ENCODE measurements around the gene HEMK1. TPM values are rescaled to one million over a fixed set of nuclear protein-coding genes. Genes with fewer than 3 reads are reported as not detected.

The HEMK1 gene
- total and polyA plus RNA-seq, 2 of the 4 experiments (the other 2 are of a cell fraction) = 17.2 to 20.8 TPM

GRCh38 chr3:50604628-50605588, 35.6 kb downstream of the HEMK1 start (continued):
- TF ChIP-seq RCOR1 (IDR thresholded peaks at IDR 0.05; ENCODE audit: insufficient replicate concordance, low read length) (no peak), SMC3 (IDR thresholded peaks at IDR 0.05; ENCODE audit: low read depth, low read length) (no peak)

DNA sequence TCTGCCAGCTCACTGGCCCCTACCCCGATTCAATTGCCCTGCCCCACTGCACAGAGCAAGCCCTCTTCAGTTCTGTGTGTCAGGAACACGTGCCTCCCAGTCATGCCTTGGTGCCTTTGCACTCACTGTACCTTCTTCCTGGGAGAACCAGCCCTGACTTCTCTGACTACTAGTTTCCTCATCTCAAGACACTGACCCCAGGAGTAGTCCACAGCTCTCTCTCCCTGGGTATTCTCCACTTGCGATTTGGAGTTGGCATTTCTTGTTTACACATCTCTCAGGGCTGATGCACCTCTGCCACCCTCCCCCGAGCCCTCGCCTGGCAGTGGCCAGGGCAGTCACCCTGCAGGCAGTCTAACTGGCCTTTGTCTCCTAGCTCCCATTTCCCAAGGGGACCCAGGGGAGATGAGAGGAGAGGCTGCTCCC, 36.6 kb downstream of the HEMK1 start:
- Histone ChIP-seq H2BK120ac (ENCODE audit: low read depth, low read length) (no peak overlapping the region), H4K5ac (ENCODE audit: low read depth, low read length) (no peak overlapping the region), H2AFZ (replicated peaks; ENCODE audit: low read length, poor library complexity) (no peak overlapping the region), H3K36me3 (ENCODE audit: control insufficient read depth, insufficient read depth, low read length) (peaks cover 28% of the 10 kb centered on the region; the same call in 1 of the 2 replicates), H3K4me3 (ENCODE audit: insufficient read depth, low read depth, low read length) (no peak overlapping the region), H2BK15ac (ENCODE audit: low read depth, low read length) (no peak overlapping the region), H3K79me1 (ENCODE audit: low read depth in 1 of 2, low read length in 2 of 2) (peaks cover 9% of the 10 kb centered on the region in 2 experiments; a peak in 3 of 4 replicates), H3K9me1 (ENCODE audit: insufficient read depth, low read length) (peaks cover 20% of the 10 kb centered on the region), H3K14ac (replicated peaks; ENCODE audit: low read depth, low read length) (no peak overlapping the region), H3K18ac (ENCODE audit: low read depth, low read length) (no peak overlapping the region), H2BK20ac (ENCODE audit: low read depth, low read length) (no peak overlapping the region), H2AK9ac (replicated peaks; ENCODE audit: low read depth, low read length, poor library complexity) (no peak overlapping the region), H3K9me3 (ENCODE audit: control insufficient read depth, insufficient read depth, low read length) (no peaks in the 10 kb centered on the region), H3K9ac (ENCODE audit: low read depth, low read length) (no peak overlapping the region), H3K27ac (ENCODE audit: insufficient read depth, low read length) (no peak overlapping the region), H3K4me2 (ENCODE audit: low read depth, low read length) (no peak overlapping the region), H4K20me1 (ENCODE audit: insufficient read depth, low read length) (no peaks in the 10 kb centered on the region), H3K27me3 (ENCODE audit: control insufficient read depth, insufficient read depth, low read length) (no peaks in the 10 kb centered on the region), H3K23ac (ENCODE audit: low read depth, low read length) (no peak overlapping the region), H4K8ac (ENCODE audit: low read depth in 2 of 2, low read length in 2 of 2) (no peak overlapping the region), H3K4ac (ENCODE audit: low read depth, low read length) (no peak overlapping the region), H3K4me1 (ENCODE audit: control insufficient read depth, insufficient read depth, low read length) (peaks cover 16% of the 10 kb centered on the region), H2BK5ac (ENCODE audit: low read depth, low read length, poor library complexity, severe bottlenecking) (no peak overlapping the region), H4K91ac (ENCODE audit: insufficient read depth, low read depth, low read length) (no peak overlapping the region), H2AK5ac (ENCODE audit: low read depth, low read length) (no peak overlapping the region), H3K56ac (ENCODE audit: extremely low read depth, insufficient read depth, low read length) (no peak overlapping the region)
- WGBS, 2 experiments (ENCODE audit: extremely low coverage in 2 of 2, insufficient read length in 1 of 2) = no CpG with 5 or more reads among the region's 5 CpGs
- DNase-seq (no peak), ATAC-seq (ENCODE audit: low read depth) (no peak)
- in situ Hi-C loops (cut with MboI; ENCODE audit: low sequenced_read_pairs) (loop anchor here (25.0 kb wide), 1 partner anchor 1081 kb away; no protein-coding TSS in a partner anchor), dilution Hi-C loops (cut with HindIII; ENCODE audit: low sequenced_read_pairs, unreplicated experiment) (no loop called here), intact Hi-C loops (cut with micrococcal nuclease) (no loop called here)
- ChIA-PET POLR2A (ENCODE audit: unreplicated experiment) (no interaction called here), CTCF (interaction anchor here (1.5 kb wide), 1 partner anchor 10 kb away, joined by 4 read pairs; no protein-coding TSS in a partner anchor)
- BruUV-seq (replicated peaks) = no TSS peak
- TF ChIP-seq USF2 (IDR thresholded peaks at IDR 0.05; ENCODE audit: low read depth, low read length) (no peak), MXI1 (IDR thresholded peaks at IDR 0.05; ENCODE audit: borderline replicate concordance, low read depth, low read length) (no peak), CEBPB (IDR thresholded peaks at IDR 0.05; ENCODE audit: low read depth, low read length) (no peak), CHD1 (IDR thresholded peaks at IDR 0.05; ENCODE audit: low read depth, low read length) (no peak), RFX5 (IDR thresholded peaks at IDR 0.05; ENCODE audit: low read depth, low read length) (no peak), NFE2L2 (IDR thresholded peaks at IDR 0.05; ENCODE audit: low read depth, low read length) (no peak), POLR2A (IDR thresholded peaks at IDR 0.05; ENCODE audit: low read depth, low read length) (no peak), MAZ (IDR thresholded peaks at IDR 0.05; ENCODE audit: borderline replicate concordance, low read depth, low read length) (no peak), FOS (IDR thresholded peaks at IDR 0.05; ENCODE audit: low read depth, low read length) (no peak), RAD21 (IDR thresholded peaks at IDR 0.05; ENCODE audit: low read length) (no peak), RCOR1 (IDR thresholded peaks at IDR 0.05; ENCODE audit: insufficient replicate concordance, low read length) (no peak), BHLHE40 (IDR thresholded peaks at IDR 0.05; ENCODE audit: low read depth, low read length) (no peak)
- TF ChIP-seq, protein P1, sequence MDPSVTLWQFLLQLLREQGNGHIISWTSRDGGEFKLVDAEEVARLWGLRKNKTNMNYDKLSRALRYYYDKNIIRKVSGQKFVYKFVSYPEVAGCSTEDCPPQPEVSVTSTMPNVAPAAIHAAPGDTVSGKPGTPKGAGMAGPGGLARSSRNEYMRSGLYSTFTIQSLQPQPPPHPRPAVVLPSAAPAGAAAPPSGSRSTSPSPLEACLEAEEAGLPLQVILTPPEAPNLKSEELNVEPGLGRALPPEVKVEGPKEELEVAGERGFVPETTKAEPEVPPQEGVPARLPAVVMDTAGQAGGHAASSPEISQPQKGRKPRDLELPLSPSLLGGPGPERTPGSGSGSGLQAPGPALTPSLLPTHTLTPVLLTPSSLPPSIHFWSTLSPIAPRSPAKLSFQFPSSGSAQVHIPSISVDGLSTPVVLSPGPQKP (IDR thresholded peaks at IDR 0.05; ENCODE audit: borderline replicate concordance, low read depth, low read length) = no peak
